ENCODE results near the gene NEK4. TPM values are rescaled to one million over a fixed set of nuclear protein-coding genes. Genes with fewer than 3 reads are reported as not detected.

The NEK4 gene
- total and polyA plus RNA-seq, 8 donors, result 23.6 to 35.0 (median 28.5) TPM

DNA sequence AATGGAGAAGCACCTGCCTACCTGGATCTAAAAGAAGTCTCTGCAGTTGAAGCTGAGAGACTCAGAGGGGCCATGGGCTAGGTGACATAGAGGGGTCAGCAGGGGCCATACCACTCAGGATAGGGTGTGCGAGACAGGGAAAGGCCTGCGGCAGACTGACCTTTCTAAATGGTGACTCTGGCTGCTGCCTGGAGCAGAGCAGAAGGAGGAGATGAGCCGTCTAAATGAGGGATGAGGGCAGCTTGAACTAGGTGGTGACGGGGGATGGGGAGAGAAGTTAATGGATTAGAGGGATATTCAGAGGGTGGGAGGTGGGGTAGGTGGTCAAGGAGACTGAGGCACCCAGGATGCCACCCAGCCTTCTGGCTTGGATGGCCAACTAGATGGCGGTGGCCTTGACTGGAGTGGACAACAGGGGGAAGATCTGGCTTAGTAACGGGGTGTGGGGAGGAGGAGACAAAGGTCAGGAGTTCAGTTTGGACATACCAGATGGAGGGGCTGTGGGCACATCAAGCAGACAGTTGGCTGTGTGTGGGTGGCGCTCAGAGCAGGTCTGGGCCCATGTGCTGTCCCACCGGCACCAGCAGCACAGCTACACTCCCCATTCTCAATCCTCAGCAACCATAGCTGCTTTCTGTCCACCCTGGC is 3.5 kb upstream of the NEK4 start:
- H3K27me3 ChIP-seq, result no peaks in the 10 kb centered on the region
- peaks cover 11 to 13% of the 10 kb centered on the region in 2 donors for H3K4me1 ChIP-seq
- H3K9me3 ChIP-seq, result no peaks in the 10 kb centered on the region
- TF ChIP-seq, protein P1, sequence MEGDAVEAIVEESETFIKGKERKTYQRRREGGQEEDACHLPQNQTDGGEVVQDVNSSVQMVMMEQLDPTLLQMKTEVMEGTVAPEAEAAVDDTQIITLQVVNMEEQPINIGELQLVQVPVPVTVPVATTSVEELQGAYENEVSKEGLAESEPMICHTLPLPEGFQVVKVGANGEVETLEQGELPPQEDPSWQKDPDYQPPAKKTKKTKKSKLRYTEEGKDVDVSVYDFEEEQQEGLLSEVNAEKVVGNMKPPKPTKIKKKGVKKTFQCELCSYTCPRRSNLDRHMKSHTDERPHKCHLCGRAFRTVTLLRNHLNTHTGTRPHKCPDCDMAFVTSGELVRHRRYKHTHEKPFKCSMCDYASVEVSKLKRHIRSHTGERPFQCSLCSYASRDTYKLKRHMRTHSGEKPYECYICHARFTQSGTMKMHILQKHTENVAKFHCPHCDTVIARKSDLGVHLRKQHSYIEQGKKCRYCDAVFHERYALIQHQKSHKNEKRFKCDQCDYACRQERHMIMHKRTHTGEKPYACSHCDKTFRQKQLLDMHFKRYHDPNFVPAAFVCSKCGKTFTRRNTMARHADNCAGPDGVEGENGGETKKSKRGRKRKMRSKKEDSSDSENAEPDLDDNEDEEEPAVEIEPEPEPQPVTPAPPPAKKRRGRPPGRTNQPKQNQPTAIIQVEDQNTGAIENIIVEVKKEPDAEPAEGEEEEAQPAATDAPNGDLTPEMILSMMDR (IDR thresholded peaks at IDR 0.05), result no peak
- H3K4me3 ChIP-seq, result no peak overlapping the region
- H3K36me3 ChIP-seq, result no peaks in the 10 kb centered on the region
- ATAC-seq (no peak), DNase-seq (peak in 2 of 4 donors; percentile 24 to 25)
- no peak overlapping the region for H3K27ac ChIP-seq
- intact Hi-C loops (cut with DNase I), result no loop called here

DNA sequence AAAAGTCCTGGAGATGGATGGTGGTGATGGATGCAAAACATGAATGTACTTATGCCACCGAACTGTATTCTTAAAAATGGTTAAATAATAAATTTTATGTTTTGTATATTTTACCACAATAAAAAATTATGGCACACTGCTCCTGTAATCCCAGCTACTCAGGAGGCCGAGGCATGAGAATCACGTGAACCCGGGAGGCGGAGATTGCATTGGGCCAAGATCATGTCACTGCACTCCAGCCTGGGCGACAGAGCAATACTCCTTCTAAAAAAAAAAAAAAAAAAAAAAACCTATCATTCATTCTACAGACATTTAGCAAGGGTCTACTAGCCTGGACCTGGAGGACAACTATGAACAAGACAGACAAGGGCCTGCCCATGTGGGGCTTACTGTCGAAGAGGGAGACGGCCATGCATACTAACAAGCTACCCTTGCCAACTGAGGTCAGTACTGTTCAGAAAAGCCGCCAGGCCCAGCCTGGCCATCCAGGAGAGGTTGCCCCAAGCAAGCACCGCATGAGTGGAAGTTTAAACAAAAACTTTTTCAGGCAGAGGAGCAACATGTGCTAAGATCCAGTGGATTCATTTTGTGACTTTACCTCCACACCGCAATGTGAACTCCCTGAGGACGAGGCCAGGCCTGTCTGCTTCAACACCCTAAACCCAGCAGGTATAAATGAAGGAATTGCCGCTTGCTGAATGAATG is 2.8 kb upstream of the NEK4 start:
- Histone ChIP-seq H3K27me3 (no peaks in the 10 kb centered on the region), H3K4me3 (no peak overlapping the region), H3K27ac (no peak overlapping the region), H3K9me3 (no peaks in the 10 kb centered on the region), H3K4me1 (peaks cover 11 to 12% of the 10 kb centered on the region in 2 donors), H3K36me3 (no peaks in the 10 kb centered on the region)
- TF ChIP-seq, protein P1 (IDR thresholded peaks at IDR 0.05), result no peak
- intact Hi-C loops (cut with DNase I), result no loop called here
- ATAC-seq (no peak), DNase-seq (peak in 1 of 4 donors; percentile 41)

DNA sequence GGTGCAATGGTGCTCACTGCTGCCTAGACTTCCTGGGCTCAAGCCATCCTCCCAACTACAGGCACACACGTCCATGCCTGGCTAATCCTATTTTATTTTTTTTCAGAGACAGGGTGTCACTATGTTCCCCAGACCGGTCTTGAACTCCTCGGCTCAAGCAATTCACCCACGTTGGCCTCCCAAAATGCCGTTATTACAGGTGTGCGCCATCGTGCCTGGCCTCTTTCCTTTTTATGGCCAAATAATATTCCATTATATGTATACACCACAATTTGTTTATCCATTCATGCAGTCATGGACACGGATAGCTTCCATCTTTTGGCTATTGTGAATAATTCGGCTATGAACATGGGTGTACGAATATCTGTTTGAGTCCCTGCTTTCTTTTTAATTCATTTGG is 962 bp upstream of the NEK4 start:
- H3K36me3 ChIP-seq, result peaks cover 0 to 14% of the 10 kb centered on the region in 2 donors
- peak overlapping the region in 1 of 2 donors; percentile 77 for H3K4me3 ChIP-seq
- H3K27ac ChIP-seq, result peak overlapping the region in 1 of 2 donors; percentile 85
- DNase-seq (no peak), ATAC-seq (no peak)
- no peaks in the 10 kb centered on the region for H3K27me3 ChIP-seq
- peaks cover 11 to 12% of the 10 kb centered on the region in 2 donors for H3K4me1 ChIP-seq
- intact Hi-C loops (cut with DNase I), result no loop called here
- H3K9me3 ChIP-seq, result no peaks in the 10 kb centered on the region
- TF ChIP-seq, protein P1 (IDR thresholded peaks at IDR 0.05), result no peak

GRCh38 chr3:52771334-52771681 is 568 bp upstream of the NEK4 start:
- ATAC-seq (peak; percentile 16), DNase-seq (no peak)
- no peaks in the 10 kb centered on the region for H3K27me3 ChIP-seq
- no peaks in the 10 kb centered on the region for H3K9me3 ChIP-seq
- H3K36me3 ChIP-seq, result peaks cover 0 to 18% of the 10 kb centered on the region in 2 donors
- H3K27ac ChIP-seq, result peak overlapping the region; percentile 82 to 85
- TF ChIP-seq, protein P1 (IDR thresholded peaks at IDR 0.05), result no peak
- peaks cover 11 to 12% of the 10 kb centered on the region in 2 donors for H3K4me1 ChIP-seq
- intact Hi-C loops (cut with DNase I), result no loop called here
- peak overlapping the region; percentile 77 to 95 for H3K4me3 ChIP-seq

DNA sequence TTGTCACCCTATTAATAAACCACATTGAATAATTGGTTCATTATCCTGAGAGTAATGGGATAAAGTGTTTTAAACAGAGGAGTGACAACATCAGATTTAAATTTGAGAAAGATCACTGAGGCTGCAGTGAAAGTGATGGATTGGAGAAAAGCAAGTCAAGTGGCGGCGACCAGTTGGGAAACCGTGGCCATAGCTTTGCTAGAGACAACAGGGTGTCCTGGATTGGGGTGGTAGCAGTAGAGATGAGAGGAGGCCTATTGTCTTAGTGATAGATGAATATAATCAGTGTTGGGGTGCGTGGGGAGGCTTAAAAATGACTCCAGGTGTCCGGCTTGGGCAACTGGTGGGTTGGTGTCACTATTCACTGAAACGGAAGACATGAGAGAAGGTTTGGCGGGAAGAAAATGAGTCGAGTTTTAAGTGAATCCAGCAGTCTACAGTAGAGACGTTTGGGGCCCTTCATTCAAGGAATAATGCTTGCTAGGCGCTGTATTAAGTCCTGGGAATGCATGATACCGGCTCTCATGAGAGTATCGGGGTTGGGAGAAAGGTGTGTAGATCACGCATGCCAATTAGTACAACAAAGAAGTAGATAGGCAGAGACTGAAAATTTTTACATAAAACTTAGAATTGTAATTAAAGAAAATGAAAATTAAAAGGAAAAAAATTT is 819 bp downstream of the NEK4 start:
- ATAC-seq (peak; percentile 15), DNase-seq (no peak)
- H3K27ac ChIP-seq, result peak overlapping the region in 1 of 2 donors; percentile 85
- H3K9me3 ChIP-seq, result no peaks in the 10 kb centered on the region
- H3K4me1 ChIP-seq, result peaks cover 11 to 12% of the 10 kb centered on the region in 2 donors
- TF ChIP-seq, protein P1 (IDR thresholded peaks at IDR 0.05), result no peak
- intact Hi-C loops (cut with DNase I), result no loop called here
- H3K27me3 ChIP-seq, result no peaks in the 10 kb centered on the region
- peak overlapping the region; percentile 77 to 95 for H3K4me3 ChIP-seq
- peaks cover 0 to 32% of the 10 kb centered on the region in 2 donors for H3K36me3 ChIP-seq
